SK-N-SH treated with all-trans-retinoic acid at 6 μM for 48 hours (cell line): ENCODE measurements around the gene NHLRC2.

Experiments used
- ATAC-seq: fragments of 200-7000 bp; cut with Tn5 transposase; 3 replicates; pipeline ENCODE4 v1.9.1; 2020; ENCODE audit warnings: mild to moderate bottlenecking, moderate library complexity
- BACH2 ChIP-seq: fragments of 250-450 bp; sonication (Bioruptor Pico); IDR thresholded peaks from 2 replicates; pipeline ENCODE4 v1.9.0; 2021; ENCODE audit warnings: mild to moderate bottlenecking, borderline replicate concordance
- CREB5 ChIP-seq: fragments of 250-450 bp; sonication (Bioruptor Pico); IDR thresholded peaks from 2 replicates; pipeline ENCODE4 v1.5.1; 2020; ENCODE audit warnings: low read depth, mild to moderate bottlenecking, moderate library complexity
- CSDC2 ChIP-seq: fragments of 250-450 bp; sonication (Bioruptor Pico); IDR thresholded peaks from 2 replicates; pipeline ENCODE4 v1.5.0; 2020; ENCODE audit warnings: mild to moderate bottlenecking, moderate library complexity
- CSRNP3 ChIP-seq: fragments of 250-450 bp; sonication (Bioruptor Pico); IDR thresholded peaks from 2 replicates; pipeline ENCODE4 v1.5.1; 2021; ENCODE audit warnings: mild to moderate bottlenecking, moderate library complexity
- ESRRG ChIP-seq: fragments of 250-450 bp; sonication (Bioruptor Pico); IDR thresholded peaks from 2 replicates; pipeline ENCODE4 v1.6.1; 2021; ENCODE audit warnings: mild to moderate bottlenecking
- GLIS3 ChIP-seq: fragments of 250-450 bp; sonication (Bioruptor Pico); IDR thresholded peaks from 2 replicates; pipeline ENCODE4 v1.5.0; 2020; ENCODE audit warnings: mild to moderate bottlenecking, moderate library complexity
- ISL1 ChIP-seq: fragments of 250-450 bp; sonication (Bioruptor Pico); IDR thresholded peaks from 2 replicates; pipeline ENCODE4 v2.1.2; 2022; ENCODE audit warnings: mild to moderate bottlenecking, moderate library complexity
- OSR1 ChIP-seq: fragments of 250-450 bp; sonication (Bioruptor Pico); IDR thresholded peaks from 2 replicates; pipeline ENCODE4 v1.8.0; 2022; ENCODE audit warnings: moderate library complexity, mild to moderate bottlenecking, inconsistent platforms
- PATZ1 ChIP-seq: fragments of 250-450 bp; sonication (Bioruptor Pico); IDR thresholded peaks from 2 replicates; pipeline ENCODE4 v1.8.0; 2020; ENCODE audit warnings: mild to moderate bottlenecking, moderate library complexity, borderline replicate concordance
- POU6F1 ChIP-seq: fragments of 250-450 bp; sonication (Bioruptor Pico); IDR thresholded peaks from 2 replicates; pipeline ENCODE4 v1.8.0; 2021; ENCODE audit warnings: low read depth, mild to moderate bottlenecking, moderate library complexity, borderline replicate concordance
- PPARA ChIP-seq: fragments of 250-450 bp; sonication (Bioruptor Pico); IDR thresholded peaks from 2 replicates; pipeline ENCODE4 v1.5.0; 2020; ENCODE audit warnings: mild to moderate bottlenecking, borderline replicate concordance
- RARB ChIP-seq: fragments of 250-450 bp; sonication (Bioruptor Pico); IDR thresholded peaks from 2 replicates; pipeline ENCODE4 v1.8.0; 2021; ENCODE audit warnings: mild to moderate bottlenecking, moderate library complexity
- SNAI2 ChIP-seq: fragments of 250-450 bp; sonication (Bioruptor Pico); IDR thresholded peaks from 2 replicates; pipeline ENCODE4 v1.5.0; 2020; ENCODE audit warnings: mild to moderate bottlenecking, moderate library complexity
- TCF4 ChIP-seq: fragments of 250-450 bp; sonication (Bioruptor Pico); IDR thresholded peaks from 2 replicates; pipeline ENCODE4 v1.8.0; 2021; ENCODE audit warnings: mild to moderate bottlenecking, moderate library complexity, borderline replicate concordance
- TOX ChIP-seq: fragments of 250-450 bp; sonication (Bioruptor Pico); IDR thresholded peaks from 2 replicates; pipeline ENCODE4 v1.8.0; 2021; ENCODE audit warnings: mild to moderate bottlenecking, moderate library complexity, borderline replicate concordance
- TSHZ2 ChIP-seq: fragments of 250-450 bp; sonication (Bioruptor Pico); IDR thresholded peaks from 2 replicates; pipeline ENCODE4 v1.5.0; 2020; ENCODE audit warnings: mild to moderate bottlenecking, moderate library complexity
- ZC3H10 ChIP-seq: fragments of 250-450 bp; sonication (Bioruptor Pico); IDR thresholded peaks from 2 replicates; pipeline ENCODE4 v1.5.1; 2021; ENCODE audit warnings: mild to moderate bottlenecking, moderate library complexity
- ZFP3 ChIP-seq: fragments of 250-450 bp; sonication (Bioruptor Pico); IDR thresholded peaks from 2 replicates; pipeline ENCODE4 v1.5.0; 2020; ENCODE audit warnings: mild to moderate bottlenecking, moderate library complexity
- ZFP30 ChIP-seq: fragments of 450-650 bp; formaldehyde crosslinking; IDR thresholded peaks from 2 replicates; pipeline ENCODE4 v1.5.0; 2022; ENCODE audit warnings: mild to moderate bottlenecking, moderate library complexity
- ZNF565 ChIP-seq: fragments of 450-650 bp; formaldehyde crosslinking; conservative IDR thresholded peaks from 2 replicates; pipeline ENCODE4 v1.5.0; 2020; ENCODE audit warnings: low read depth, mild to moderate bottlenecking, moderate library complexity
- ZNF70 ChIP-seq: fragments of 450-650 bp; formaldehyde crosslinking; IDR thresholded peaks from 2 replicates; pipeline ENCODE4 v1.5.0; 2020; ENCODE audit warnings: mild to moderate bottlenecking, moderate library complexity
- ZNF8 ChIP-seq: fragments of 450-650 bp; formaldehyde crosslinking; IDR thresholded peaks from 2 replicates; pipeline ENCODE4 v1.5.0; 2020; ENCODE audit warnings: mild to moderate bottlenecking, moderate library complexity

NHLRC2 gene

GRCh38 chr10:113897693-113898618 lies 43.5 kb downstream of the NHLRC2 start (continued):
- TF ChIP-seq ISL1 (CRISPR knock-in tag) = no peak
- no peak for TF ChIP-seq TCF4
- no peak for TF ChIP-seq ZFP3
- TF ChIP-seq ZNF565 (CRISPR knock-in tag) = no peak
- no peak for TF ChIP-seq ZC3H10

- TF ChIP-seq CSRNP3 (CRISPR knock-in tag) (no peak), ZFP30 (CRISPR knock-in tag) (no peak), GLIS3 (CRISPR knock-in tag) (no peak), PATZ1 (CRISPR knock-in tag) (no peak), ESRRG (CRISPR knock-in tag) (no peak), ISL1 (CRISPR knock-in tag) (peak; percentile 34), ZNF8 (CRISPR knock-in tag) (no peak), PPARA (CRISPR knock-in tag) (no peak), ZFP3 (peak; percentile 77), CSDC2 (CRISPR knock-in tag) (no peak), SNAI2 (no peak)
- peak; percentile 40 for ATAC-seq
Measured at GRCh38 chr10:113899952-113900598, 45.6 kb downstream of the NHLRC2 start.

- TF ChIP-seq TCF4 (no peak), ISL1 (CRISPR knock-in tag) (no peak), OSR1 (CRISPR knock-in tag) (no peak), GLIS3 (CRISPR knock-in tag) (no peak), CSRNP3 (CRISPR knock-in tag) (no peak), ZNF70 (CRISPR knock-in tag) (no peak), ZNF565 (CRISPR knock-in tag) (no peak), ZFP30 (CRISPR knock-in tag) (no peak), TOX (CRISPR knock-in tag) (no peak), PATZ1 (CRISPR knock-in tag) (no peak), ZFP3 (no peak), CREB5 (CRISPR knock-in tag) (no peak), SNAI2 (no peak), POU6F1 (CRISPR knock-in tag) (no peak), CSDC2 (CRISPR knock-in tag) (no peak), TSHZ2 (no peak), RARB (CRISPR knock-in tag) (no peak), ZC3H10 (no peak), BACH2 (CRISPR knock-in tag) (no peak)
- ATAC-seq = no peak
Measured at GRCh38 chr10:113905756-113906155, 51.3 kb downstream of the NHLRC2 start.
